Right kidney (tissue), 1 donor: Measurements from ENCODE around the gene CSF1.
"Not testable (repeated sequence)": the region's sequence is repeated elsewhere in the genome, so short reads cannot be mapped to it uniquely, and the experiment has no call there.

Experiments used
- DNase-seq: peaks from one replicate; pipeline ENCODE4 v3.0.0-alpha.2; 2016

The CSF1 gene

GRCh38 chr1:109942434-109942833 lies 31.8 kb downstream of the CSF1 start:
- no peak for DNase-seq

DNA sequence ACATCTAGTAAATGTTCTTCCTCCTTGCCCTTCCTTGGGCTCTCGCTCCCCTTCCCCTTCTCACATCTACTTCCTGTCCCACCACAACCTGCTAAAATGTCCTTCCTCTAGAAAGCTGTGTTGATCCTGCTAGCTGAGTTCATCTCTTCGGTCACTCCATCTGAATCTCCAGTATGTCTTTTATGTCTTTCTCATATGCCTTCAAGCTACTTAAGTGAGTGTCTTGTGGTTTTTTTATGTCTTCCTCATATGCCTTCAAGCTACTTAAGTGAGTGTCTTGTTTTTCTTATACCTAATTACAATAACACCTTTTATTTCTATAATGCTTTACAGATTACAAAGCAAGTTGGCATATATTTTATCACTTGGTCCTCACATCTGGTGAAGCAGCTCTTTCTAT lies 33.9 kb downstream of the CSF1 start:
- no peak for DNase-seq

DNA sequence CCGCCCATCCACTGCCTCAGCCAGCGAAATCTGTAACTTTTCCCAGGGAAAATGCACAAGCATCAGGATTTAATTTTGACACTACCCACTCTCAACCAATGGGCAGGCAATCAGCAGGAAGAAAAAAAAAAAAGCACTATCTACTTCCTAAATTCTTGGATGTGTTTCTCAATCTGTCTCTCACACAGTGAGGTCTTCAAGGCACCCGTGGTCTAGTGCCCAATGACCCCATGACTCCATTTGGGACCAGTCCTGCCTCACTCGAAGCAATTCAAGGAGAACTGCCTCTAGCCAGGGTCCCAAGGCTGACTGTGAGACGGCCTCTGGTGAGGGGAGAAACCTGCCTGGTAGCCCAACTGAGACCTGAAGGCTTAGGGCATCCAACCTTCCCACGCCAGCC lies 35.9 kb downstream of the CSF1 start:
- DNase-seq, result no peak

- DNase-seq, result no peak
Observed at GRCh38 chr1:109947582-109948284, 37.1 kb downstream of the CSF1 start.

- DNase-seq, result no peak
Observed at GRCh38 chr1:109948285-109948630, 37.6 kb downstream of the CSF1 start.

- no peak for DNase-seq
Observed at GRCh38 chr1:109950038-109950437, 39.4 kb downstream of the CSF1 start.

GRCh38 chr1:109950509-109950908 lies 39.9 kb downstream of the CSF1 start:
- no peak for DNase-seq

DNA sequence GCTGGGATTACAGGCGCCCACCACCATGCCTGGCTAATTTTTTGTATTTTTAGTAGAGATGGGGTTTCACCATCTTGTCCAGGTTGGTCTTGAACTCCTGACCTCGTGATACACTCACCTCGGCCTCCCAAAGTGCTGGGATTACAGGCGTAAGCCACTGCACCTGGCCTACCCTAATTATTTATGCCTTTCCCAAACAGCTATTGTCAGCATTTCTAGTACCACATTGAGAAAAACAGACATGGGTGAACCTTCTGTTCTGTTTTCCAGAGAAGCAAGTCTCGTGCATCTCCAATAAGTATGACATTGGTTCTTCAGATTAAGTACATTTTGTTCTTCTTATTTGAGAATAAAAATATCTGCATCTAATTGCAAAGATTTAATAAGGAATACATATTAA lies 40.9 kb downstream of the CSF1 start:
- DNase-seq, result not testable (repeated sequence)

GRCh38 chr1:109954041-109954512 lies 43.4 kb downstream of the CSF1 start:
- no peak for DNase-seq

GRCh38 chr1:109959632-109959973 lies 49.0 kb downstream of the CSF1 start:
- no peak for DNase-seq

DNA sequence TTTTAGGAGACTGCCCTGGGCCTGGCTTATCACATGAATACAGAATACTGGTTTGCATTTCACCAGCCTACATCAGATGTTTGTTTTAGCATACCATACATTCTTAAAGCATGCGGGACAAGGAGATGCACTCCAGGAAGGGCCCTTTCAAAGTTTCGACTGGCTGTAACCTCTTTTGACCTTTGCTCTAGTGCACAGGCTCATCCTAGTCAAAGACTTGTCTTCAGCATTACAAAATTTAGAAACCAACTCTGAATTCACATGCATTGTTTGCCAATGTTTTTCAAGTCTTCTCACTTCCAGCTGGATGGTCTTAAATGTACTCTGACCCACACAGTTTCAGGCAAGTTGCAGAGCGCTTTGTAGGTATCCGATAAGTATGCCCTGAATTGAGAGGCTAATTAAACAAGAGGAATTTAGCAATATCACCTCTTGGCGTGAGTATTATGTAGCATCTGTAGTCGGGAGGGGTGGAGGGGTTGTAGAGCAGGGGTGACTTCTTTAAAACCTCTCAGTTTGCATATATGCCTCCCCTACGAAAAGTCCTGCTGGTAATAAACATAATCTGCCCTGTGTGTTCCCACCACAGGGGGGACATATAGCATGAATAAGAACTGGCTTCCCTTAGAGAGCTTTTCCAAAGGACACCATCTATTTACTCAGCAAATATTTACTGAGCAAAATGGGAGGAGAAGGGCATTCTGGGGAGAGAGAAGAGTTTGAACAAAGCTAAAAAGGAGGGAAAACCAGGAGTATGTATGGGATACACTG lies 49.5 kb downstream of the CSF1 start:
- peak; percentile 46 for DNase-seq

DNA sequence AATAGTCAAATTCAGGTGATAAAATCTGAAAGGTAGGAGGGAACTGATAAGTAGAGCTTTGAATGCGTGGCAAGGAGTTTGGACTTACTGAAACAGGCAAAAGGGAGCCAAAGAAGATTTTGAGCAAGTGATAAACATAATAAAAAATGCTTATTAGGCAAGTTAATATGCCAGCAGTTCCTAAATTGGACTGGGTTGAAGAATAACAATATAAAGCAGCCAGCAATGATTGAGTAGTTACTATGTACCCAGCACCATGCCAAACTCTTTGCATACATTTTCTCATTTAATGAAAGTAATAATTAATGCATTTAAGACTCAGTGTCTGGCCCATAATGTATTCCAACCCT lies 50.1 kb downstream of the CSF1 start:
- no peak for DNase-seq

DNA sequence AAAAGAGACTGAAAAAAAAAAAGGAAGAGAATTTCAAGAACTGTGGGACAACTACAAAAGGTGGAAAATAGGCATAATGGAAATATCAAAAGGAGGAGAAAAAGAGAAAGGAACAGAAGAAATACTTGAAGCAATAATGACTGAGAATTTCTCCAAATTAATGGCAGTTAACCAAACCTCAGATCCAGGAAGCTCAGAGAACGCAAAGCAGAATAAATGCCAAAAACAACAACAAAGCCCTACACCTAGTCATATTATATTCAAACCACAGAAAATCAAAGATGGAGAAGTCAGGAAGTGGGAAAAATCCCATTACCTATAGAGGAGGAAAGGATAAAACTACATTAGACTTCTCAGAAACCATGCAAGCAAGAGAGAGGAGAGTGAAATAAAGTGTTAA lies 53.2 kb downstream of the CSF1 start:
- no peak for DNase-seq

- no peak for DNase-seq
Observed at GRCh38 chr1:109969146-109969829, 58.6 kb downstream of the CSF1 start.

DNA sequence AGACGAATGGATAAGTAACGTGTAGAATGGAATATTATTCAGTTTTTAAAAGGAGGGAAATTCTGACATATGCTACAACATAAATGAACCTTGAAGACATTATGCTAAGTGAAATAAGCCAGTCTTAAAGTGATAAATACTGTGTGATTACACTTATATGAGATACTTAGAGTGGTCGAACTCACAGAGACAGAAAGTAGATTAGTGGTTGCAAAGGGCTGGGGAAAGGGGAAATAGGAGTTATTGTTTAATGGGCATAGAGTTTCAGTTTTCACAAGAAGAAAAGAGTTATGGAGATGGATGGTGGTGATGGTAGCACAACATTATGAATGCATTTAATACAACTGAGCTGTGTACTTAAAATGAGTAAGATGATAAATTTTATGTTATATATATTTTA lies 59.3 kb downstream of the CSF1 start:
- no peak for DNase-seq

- DNase-seq, result no peak
Observed at GRCh38 chr1:109971559-109971958, 60.9 kb downstream of the CSF1 start.

GRCh38 chr1:109974191-109974590 lies 63.5 kb downstream of the CSF1 start:
- DNase-seq, result no peak

- DNase-seq, result no peak
Observed at GRCh38 chr1:109975718-109976117, 65.1 kb downstream of the CSF1 start.

DNA sequence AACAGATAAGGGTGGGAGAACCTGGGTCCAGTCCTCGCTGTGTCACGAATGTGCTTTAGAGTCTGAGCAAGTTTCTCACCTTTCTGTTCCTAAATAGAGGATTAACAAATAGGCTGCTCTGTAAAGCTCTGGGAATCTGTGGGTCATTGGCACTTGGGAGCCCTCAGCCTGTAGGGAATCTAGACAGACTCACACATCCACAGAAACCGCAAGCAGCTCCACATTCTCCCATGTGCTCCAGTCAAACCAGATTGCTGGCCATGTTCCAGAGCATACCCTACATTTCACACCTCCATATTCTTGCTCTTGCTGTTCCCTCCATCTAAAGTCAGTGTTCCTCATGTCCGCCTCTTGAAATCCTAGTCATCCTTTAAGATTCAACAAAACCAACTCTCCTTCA lies 66.1 kb downstream of the CSF1 start:
- no peak for DNase-seq

- no peak for DNase-seq
Observed at GRCh38 chr1:109977225-109977624, 66.6 kb downstream of the CSF1 start.

- no peak for DNase-seq
Observed at GRCh38 chr1:109977657-109978378, 67.2 kb downstream of the CSF1 start.

DNA sequence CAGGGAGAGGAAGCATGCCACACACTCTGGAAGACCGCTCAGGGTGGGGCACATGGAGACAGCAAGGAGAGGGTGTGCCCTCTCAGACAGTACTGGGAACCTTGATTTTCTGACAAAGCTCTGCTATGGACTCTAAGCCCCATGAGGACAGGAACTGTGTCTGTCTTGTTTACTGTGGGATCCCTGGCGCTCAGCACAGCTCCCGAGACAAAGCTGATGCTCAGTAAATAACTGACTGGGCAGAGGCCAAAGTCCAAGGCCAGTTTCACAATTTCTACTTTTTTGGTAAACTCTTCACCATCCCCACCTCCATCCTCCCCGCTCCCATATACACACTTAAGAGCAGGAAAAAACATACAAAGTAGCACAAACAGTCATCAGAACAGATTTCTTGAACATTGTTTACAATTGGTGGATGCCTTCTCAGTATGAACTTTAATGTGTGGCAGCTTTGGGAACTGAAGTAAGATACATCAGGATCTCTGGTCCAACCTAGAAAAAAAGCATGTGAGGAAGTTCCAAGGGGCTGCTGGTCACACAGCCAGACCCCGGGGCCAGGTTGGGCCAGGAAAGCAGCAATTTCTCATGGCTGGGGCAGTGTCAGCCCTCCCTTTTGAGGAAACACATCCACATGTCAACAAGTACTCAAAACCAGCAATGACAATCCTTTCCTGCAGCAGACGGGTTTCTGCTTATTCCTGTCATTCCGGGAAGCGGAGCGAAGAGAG lies 68.3 kb downstream of the CSF1 start:
- no peak for DNase-seq
